Activated CD8-positive, alpha-beta T cell treated with anti-CD3 and anti-CD28 coated beads, Interleukin-2, amount 10 ng/mL, durations not matched to agents 7 days and 5 days (primary cell): ENCODE measurements around the gene MAST4. TPM values are rescaled to one million over a fixed set of nuclear protein-coding genes. Genes with fewer than 3 reads are reported as not detected.

Experiments
- ATAC-seq: fragments of 150-1000 bp; cut with Tn5 transposase; one replicate; pipeline ENCODE4 v1.10.0; 2021; ENCODE audit warnings: moderate library complexity
- CTCF ChIA-PET: fragments of 350-600 bp; sonication (Branson Sonifier 250); formaldehyde crosslinking; loops from one replicate; lab custom pipeline; 2021; ENCODE audit warnings: antibody characterized with exemption; lab: Charles Lee
- POLR2A ChIA-PET: fragments of 350-600 bp; sonication (Branson Sonifier 250); formaldehyde crosslinking; loops from one replicate; lab custom pipeline; 2021; ENCODE audit warnings: antibody characterized with exemption; lab: Charles Lee
- DNase-seq: peaks from one replicate; pipeline ENCODE4 v3.0.0-alpha.2; 2020
- H3K27ac Mint-ChIP-seq: one replicate; pipeline ENCODE4 v1.8.0; 2021; ENCODE audit warnings: mild to moderate bottlenecking, mixed read lengths
- H3K27me3 Mint-ChIP-seq: one replicate; pipeline ENCODE4 v1.8.0; 2021; ENCODE audit warnings: low read depth, mixed read lengths
- H3K36me3 Mint-ChIP-seq: one replicate; pipeline ENCODE4 v1.8.0; 2021; ENCODE audit warnings: low read depth, mixed read lengths
- H3K4me1 Mint-ChIP-seq: one replicate; pipeline ENCODE4 v1.8.0; 2021; ENCODE audit warnings: low read depth, mixed read lengths
- H3K4me3 Mint-ChIP-seq: one replicate; pipeline ENCODE4 v1.8.0; 2021; ENCODE audit warnings: mild to moderate bottlenecking, mixed read lengths
- H3K9me3 Mint-ChIP-seq: one replicate; pipeline ENCODE4 v1.8.0; 2022; ENCODE audit warnings: mixed read lengths; ENCODE audit not compliant: insufficient read depth
- total RNA-seq, 2 experiments: library from RNA; stranded (reverse); gene quantifications; one replicate each; pipeline ENCODE4 v1.2.3, GENCODE V29; 2021

The MAST4 gene
- total RNA-seq, 2 experiments from 2014 or later: 5.5 to 7.1 TPM

DNA sequence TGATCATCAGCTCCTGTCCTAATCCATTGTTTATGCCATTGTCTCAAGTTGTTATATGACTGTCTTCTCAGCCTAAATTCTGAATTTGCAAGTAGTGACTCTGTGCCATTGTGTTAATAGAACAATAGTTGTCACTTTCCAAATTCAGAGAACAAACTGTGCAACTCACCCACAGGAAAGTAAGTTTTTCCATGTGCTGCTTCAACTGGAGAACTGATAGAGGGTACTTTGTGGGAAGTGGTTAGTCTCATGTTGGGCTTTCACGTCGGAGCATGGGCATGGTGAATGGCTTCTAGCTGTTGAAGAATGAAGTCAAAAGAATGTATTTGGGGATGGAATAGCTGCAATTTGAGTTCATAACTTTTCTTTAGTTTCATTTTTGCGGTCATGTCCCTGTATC lies 454.4 kb downstream of the MAST4 start:
- Mint-ChIP-seq H3K4me3 (no peak overlapping the region), H3K36me3 (no peaks in the 10 kb centered on the region), H3K27ac (no peak overlapping the region), H3K9me3 (no peaks in the 10 kb centered on the region), H3K27me3 (no peaks in the 10 kb centered on the region), H3K4me1 (peaks cover 7% of the 10 kb centered on the region)
- ChIA-PET POLR2A (interaction anchor here (0.8 kb wide), 1 partner anchor 60 kb away, joined by 3 read pairs; no protein-coding TSS in a partner anchor), CTCF (no interaction called here)
- ATAC-seq (no peak), DNase-seq (no peak)

DNA sequence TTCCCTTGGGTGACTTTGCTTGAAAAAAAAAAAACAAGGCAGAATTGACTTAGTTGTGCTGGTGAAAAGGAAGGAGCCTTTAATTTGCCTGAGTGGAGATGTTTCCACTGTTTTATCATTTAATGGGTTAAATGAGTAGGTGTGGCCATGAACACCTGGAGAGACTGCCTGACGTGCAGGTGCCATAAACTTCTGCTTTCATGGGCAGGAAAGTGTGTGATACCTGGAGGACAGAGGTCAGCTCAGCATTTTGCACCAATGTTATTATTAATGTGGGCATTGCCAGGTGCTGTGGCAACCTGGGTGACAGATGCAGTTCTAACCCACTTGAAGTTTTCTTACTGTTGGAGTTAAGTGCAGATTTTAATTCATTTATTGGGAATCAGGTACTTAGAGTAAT lies 455.0 kb downstream of the MAST4 start:
- ATAC-seq: no peak
- Mint-ChIP-seq H3K9me3 (no peaks in the 10 kb centered on the region), H3K27ac (no peak overlapping the region), H3K27me3 (no peaks in the 10 kb centered on the region), H3K4me3 (no peak overlapping the region), H3K36me3 (no peaks in the 10 kb centered on the region), H3K4me1 (peaks cover 7% of the 10 kb centered on the region)
- CTCF ChIA-PET: interaction anchor here (0.6 to 0.7 kb wide), 2 partner anchors 69 to 347 kb away, joined by 3 read pairs; no protein-coding TSS in a partner anchor
- POLR2A ChIA-PET: interaction anchor here (0.8 kb wide), 1 partner anchor 60 kb away, joined by 3 read pairs; no protein-coding TSS in a partner anchor
- no peak for DNase-seq

DNA sequence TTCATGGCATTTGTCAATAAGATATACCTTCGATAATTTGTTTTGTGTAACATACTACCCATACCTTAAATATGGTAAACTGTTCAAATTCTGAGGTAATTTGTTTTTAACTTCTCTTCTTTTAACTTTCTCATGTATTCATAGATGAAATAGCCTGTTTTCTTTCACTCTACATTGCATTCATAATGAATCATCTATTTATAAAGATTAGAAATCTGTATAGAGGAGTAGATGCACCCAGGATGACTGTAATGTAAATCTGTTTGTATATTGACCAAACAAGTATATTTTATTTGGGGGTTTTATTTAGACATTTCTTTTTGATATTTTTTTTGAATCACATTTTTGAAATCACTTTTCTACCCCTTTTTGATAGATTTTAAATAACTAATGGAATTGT lies 455.8 kb downstream of the MAST4 start:
- Mint-ChIP-seq H3K27ac (no peak overlapping the region), H3K9me3 (no peaks in the 10 kb centered on the region), H3K27me3 (no peaks in the 10 kb centered on the region), H3K4me1 (peaks cover 7% of the 10 kb centered on the region), H3K4me3 (no peak overlapping the region), H3K36me3 (no peaks in the 10 kb centered on the region)
- ChIA-PET CTCF (interaction anchor here (0.7 kb wide), 1 partner anchor 69 kb away, joined by 3 read pairs; no protein-coding TSS in a partner anchor), POLR2A (no interaction called here)
- ATAC-seq (no peak), DNase-seq (no peak)

DNA sequence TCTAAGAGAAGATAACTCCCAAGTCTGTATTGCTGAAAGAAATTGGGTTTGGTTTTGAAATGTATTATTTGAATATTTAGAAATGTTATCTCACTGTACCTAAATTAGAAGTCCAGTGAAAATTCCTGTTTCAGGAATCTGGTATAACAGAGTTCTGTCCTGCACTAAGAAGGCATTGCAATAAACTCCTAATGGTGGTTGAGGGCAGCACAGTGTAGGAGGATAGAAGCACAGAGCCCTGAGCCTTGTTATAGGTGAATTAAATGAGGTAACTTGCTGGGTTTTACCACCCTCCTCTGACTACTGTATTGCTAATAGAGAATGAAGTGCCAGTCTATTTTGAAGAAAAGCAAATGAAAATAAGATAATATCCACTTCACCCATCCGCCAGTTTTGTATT lies 457.0 kb downstream of the MAST4 start:
- no peak for DNase-seq

DNA sequence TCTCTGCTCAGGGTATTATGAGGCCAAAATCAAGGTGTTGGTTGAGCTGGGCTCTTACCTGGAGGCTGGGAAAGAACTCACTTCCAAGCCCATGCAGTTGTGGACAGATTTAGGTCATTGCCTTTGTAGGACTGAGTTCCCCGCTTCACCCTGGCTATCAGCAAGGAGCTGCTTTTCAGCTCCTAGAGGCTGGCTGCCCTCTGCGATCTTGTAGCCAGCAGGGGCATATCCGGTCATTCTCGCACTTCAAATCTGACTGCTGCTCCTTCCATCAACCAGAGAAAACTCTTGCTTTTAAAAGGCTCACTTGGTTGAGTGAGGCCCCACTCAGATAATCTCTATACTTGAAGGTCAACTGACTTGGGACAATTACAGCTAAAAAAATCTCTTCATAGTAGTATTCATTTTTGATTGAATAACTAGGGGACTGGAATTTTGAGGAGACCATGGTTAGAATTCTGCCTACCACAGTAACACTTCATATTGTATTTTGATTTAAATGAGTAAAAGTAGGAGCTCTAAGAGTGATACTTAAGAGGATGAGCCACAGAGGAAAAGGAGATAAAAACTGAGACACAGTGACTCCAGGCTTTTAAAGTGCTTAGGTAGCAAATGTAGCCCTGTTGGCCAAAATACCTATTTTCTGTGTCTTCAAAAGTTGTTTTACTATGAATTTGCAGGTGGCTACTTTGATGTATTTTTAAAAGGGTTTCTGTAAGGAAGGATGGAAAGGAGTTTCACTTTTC lies 463.0 kb downstream of the MAST4 start:
- no peaks in the 10 kb centered on the region for H3K27me3 Mint-ChIP-seq
- POLR2A ChIA-PET: no interaction called here
- no peaks in the 10 kb centered on the region for H3K9me3 Mint-ChIP-seq
- H3K4me3 Mint-ChIP-seq: no peak overlapping the region
- no peak overlapping the region for H3K27ac Mint-ChIP-seq
- H3K4me1 Mint-ChIP-seq: no peaks in the 10 kb centered on the region
- H3K36me3 Mint-ChIP-seq: no peaks in the 10 kb centered on the region
- ATAC-seq (no peak), DNase-seq (no peak)
- CTCF ChIA-PET: interaction anchor here (1.0 kb wide), 1 partner anchor 10 kb away, joined by 3 read pairs; no protein-coding TSS in a partner anchor

More for the DNA sequence above, 457.0 kb downstream of the MAST4 start:
- Mint-ChIP-seq H3K36me3 (no peaks in the 10 kb centered on the region), H3K27ac (no peak overlapping the region), H3K4me3 (no peak overlapping the region), H3K27me3 (no peaks in the 10 kb centered on the region), H3K4me1 (peaks cover 7% of the 10 kb centered on the region), H3K9me3 (no peaks in the 10 kb centered on the region)
- ChIA-PET POLR2A (no interaction called here), CTCF (interaction anchor here (0.8 kb wide), 1 partner anchor 11 kb away, joined by 3 read pairs; no protein-coding TSS in a partner anchor)
- no peak for ATAC-seq

DNA sequence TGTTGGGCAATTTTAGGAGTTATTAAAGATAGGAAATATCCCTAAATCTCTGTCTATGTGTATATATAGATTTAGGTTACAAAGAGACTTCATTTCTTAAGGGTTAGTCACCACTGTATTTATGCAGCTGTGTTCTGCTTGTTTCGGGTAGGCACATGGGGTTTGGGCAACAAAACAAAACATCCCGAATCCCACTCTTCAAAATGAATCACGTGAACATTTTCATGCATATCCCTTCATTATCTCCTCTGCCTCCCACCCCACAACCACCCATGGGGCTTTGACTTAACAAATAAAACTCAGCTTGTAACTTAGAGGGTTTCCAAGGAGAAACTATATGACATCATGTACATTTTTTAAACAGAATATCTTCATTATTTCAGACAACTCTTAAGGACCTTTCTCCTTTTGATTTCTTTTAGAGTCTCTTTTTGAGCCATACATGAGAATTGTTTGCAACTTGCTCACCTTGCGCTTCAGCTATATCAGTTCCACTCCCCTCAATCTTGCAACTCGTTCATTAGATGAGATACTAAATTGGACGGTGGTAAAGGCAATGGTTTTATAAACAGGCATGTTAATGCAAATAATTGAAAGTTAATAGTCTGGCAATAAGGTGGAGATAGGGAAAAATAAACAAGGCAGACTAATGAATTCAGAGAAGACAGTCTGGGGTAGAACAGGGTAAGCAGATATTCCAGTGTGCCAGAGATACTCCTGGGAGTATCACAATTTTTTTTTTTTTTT lies 463.7 kb downstream of the MAST4 start:
- CTCF ChIA-PET: interaction anchor here (1.0 kb wide), 1 partner anchor 10 kb away, joined by 3 read pairs; no protein-coding TSS in a partner anchor
- H3K36me3 Mint-ChIP-seq: no peaks in the 10 kb centered on the region
- no peaks in the 10 kb centered on the region for H3K27me3 Mint-ChIP-seq
- no peak for ATAC-seq
- H3K27ac Mint-ChIP-seq: no peak overlapping the region
- no peaks in the 10 kb centered on the region for H3K4me1 Mint-ChIP-seq
- no peaks in the 10 kb centered on the region for H3K9me3 Mint-ChIP-seq
- POLR2A ChIA-PET: no interaction called here
- DNase-seq: no peak
- no peak overlapping the region for H3K4me3 Mint-ChIP-seq

DNA sequence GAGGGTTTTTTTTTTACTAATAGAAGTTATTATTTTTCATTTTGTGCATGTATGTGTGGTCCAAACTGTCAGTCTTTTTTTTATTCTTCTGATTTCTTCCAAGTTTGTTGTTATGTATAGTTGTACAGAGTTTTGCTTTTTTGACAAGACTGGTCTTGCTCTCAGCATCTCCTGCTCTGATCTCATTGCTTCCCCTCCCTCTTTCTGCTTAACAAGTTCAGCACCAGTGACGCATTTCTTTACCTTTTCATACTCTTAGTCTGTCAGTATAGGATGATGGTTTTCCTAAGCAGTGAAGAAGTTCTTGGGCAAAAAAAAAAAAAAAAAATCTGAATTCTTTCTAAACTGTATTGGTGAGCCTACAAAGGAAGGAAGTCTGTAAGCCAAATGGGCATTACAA lies 465.3 kb downstream of the MAST4 start:
- Mint-ChIP-seq H3K36me3 (no peaks in the 10 kb centered on the region), H3K27ac (no peak overlapping the region), H3K4me1 (peaks cover 10% of the 10 kb centered on the region), H3K4me3 (no peak overlapping the region), H3K9me3 (no peaks in the 10 kb centered on the region), H3K27me3 (no peaks in the 10 kb centered on the region)
- ATAC-seq (no peak), DNase-seq (no peak)
- POLR2A ChIA-PET: no interaction called here
- CTCF ChIA-PET: no interaction called here

DNA sequence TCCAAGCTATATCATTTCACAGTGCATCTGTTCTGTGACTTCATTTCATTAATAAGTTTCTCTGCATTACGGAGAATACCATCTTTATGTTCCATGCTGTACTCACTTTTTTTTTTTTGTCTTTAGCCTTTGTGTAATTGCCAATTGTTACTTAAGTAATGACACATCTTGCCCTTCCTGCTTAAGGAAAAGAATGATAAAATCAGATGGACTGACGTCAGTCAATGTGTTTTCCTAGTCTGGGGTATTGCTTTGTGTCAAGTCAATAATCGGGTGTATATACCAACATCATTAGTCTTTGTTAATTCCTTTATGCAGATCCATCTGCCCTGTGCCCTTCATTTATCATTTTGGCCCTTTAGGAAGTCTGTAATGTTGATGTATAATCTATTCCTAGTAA lies 466.9 kb downstream of the MAST4 start:
- ChIA-PET POLR2A (no interaction called here), CTCF (interaction anchor here (0.7 kb wide), 1 partner anchor 248 kb away, joined by 3 read pairs; no protein-coding TSS in a partner anchor)
- Mint-ChIP-seq H3K27me3 (no peaks in the 10 kb centered on the region), H3K9me3 (no peaks in the 10 kb centered on the region), H3K36me3 (no peaks in the 10 kb centered on the region), H3K27ac (no peak overlapping the region), H3K4me1 (peaks cover 11% of the 10 kb centered on the region), H3K4me3 (no peak overlapping the region)
- no peak for ATAC-seq
- DNase-seq: no peak

DNA sequence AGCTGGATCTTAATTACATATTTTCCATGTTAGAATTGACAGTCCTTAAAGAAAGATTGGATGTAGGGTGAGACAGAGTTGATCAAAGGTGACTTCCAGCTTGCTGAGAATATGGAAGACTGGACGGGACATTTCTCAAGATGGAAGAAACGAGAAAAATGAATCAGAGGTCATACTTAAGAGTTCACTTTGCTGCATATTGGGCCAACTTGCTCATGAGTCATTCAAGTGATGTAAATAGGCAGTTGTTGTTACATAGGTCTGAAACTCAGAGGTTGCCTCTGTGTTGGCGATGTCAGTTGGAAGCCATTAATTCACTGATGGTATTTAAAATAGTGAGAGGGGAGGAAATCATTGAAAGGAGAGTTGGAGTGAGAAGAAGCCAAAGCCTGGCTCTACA lies 467.6 kb downstream of the MAST4 start:
- DNase-seq: no peak
- H3K27me3 Mint-ChIP-seq: no peaks in the 10 kb centered on the region
- ATAC-seq: no peak
- no peaks in the 10 kb centered on the region for H3K36me3 Mint-ChIP-seq
- no peak overlapping the region for H3K4me3 Mint-ChIP-seq
- H3K27ac Mint-ChIP-seq: no peak overlapping the region
- ChIA-PET CTCF (interaction anchor here (0.6 kb wide), 1 partner anchor 10 kb away, joined by 3 read pairs; no protein-coding TSS in a partner anchor), POLR2A (no interaction called here)
- peaks cover 11% of the 10 kb centered on the region for H3K4me1 Mint-ChIP-seq
- no peaks in the 10 kb centered on the region for H3K9me3 Mint-ChIP-seq

DNA sequence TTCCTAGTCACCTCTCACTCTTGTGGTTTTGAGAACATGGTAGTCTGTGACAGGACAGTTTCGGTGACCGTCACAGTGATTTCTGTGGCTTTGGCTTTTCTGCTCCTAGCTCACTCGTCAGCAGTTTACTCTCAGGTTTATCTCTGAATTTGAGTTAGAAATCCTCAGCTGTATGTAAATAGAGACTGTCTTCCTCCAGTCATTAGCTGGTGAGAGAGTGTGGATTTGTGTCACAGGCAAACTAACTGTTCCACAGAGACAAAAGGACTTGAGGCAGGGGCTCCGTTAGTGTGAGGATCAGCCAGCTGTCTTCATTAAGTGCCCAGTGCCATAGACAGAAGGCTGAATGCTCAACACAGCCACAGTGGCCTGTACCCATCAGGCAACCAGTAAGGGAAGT lies 469.0 kb downstream of the MAST4 start:
- POLR2A ChIA-PET: no interaction called here
- H3K4me3 Mint-ChIP-seq: no peak overlapping the region
- no peaks in the 10 kb centered on the region for H3K27me3 Mint-ChIP-seq
- no peaks in the 10 kb centered on the region for H3K9me3 Mint-ChIP-seq
- CTCF ChIA-PET: interaction anchor here (1.1 kb wide), 1 partner anchor 251 kb away, joined by 3 read pairs; no protein-coding TSS in a partner anchor
- H3K4me1 Mint-ChIP-seq: peaks cover 11% of the 10 kb centered on the region
- H3K27ac Mint-ChIP-seq: peak overlapping the region; percentile 2
- peak; percentile 34 for DNase-seq
- H3K36me3 Mint-ChIP-seq: no peaks in the 10 kb centered on the region
- peak; percentile 57 for ATAC-seq

DNA sequence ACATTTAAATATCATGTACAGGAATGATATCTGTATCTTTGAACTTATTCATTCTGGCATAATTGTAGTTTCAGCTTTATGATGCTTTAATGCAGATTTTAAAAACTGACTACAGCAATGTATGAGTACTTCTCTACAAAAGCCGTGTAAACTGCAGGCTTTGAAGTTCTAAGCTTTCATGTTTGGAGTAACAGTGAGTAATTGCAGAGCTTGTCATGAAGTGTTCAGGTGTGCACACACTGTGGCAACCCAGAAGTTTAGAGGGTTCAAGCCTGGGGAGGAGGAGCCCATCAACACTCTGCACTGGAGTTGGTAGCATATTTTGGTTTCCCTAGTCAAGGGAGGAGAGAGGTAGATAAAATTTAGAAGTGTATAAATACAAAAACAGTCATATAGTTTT lies 469.5 kb downstream of the MAST4 start:
- CTCF ChIA-PET: interaction anchor here (1.1 kb wide), 1 partner anchor 251 kb away, joined by 3 read pairs; no protein-coding TSS in a partner anchor
- no peak overlapping the region for H3K4me3 Mint-ChIP-seq
- no peak for ATAC-seq

DNA sequence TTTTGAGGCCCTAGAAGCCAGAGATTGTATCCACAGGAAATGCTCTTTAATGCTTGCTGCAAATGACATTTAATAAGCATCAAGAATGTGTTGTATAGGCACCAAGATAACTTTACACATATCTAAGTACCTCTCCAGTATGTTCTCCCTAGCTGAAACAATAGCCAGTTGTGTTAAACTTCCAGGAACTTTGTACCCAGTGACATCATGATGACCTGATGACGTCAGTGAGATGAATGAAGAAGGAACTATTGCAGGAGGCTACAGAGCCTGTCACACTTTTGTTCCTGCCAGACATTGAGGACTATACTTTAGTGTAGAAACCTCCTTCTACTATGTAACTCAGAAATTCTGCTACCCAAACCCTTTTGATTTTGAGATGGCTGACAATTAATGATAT lies 470.6 kb downstream of the MAST4 start:
- Mint-ChIP-seq H3K4me3 (no peak overlapping the region), H3K9me3 (no peaks in the 10 kb centered on the region), H3K36me3 (no peaks in the 10 kb centered on the region), H3K27ac (no peak overlapping the region), H3K4me1 (peaks cover 11% of the 10 kb centered on the region), H3K27me3 (no peaks in the 10 kb centered on the region)
- ATAC-seq (no peak), DNase-seq (no peak)
- CTCF ChIA-PET: no interaction called here
- POLR2A ChIA-PET: no interaction called here

More for the DNA sequence above, 469.5 kb downstream of the MAST4 start:
- POLR2A ChIA-PET: no interaction called here
- Mint-ChIP-seq H3K4me1 (peaks cover 11% of the 10 kb centered on the region), H3K36me3 (no peaks in the 10 kb centered on the region), H3K27ac (no peak overlapping the region), H3K27me3 (no peaks in the 10 kb centered on the region), H3K9me3 (no peaks in the 10 kb centered on the region)
- DNase-seq: no peak
